SK-N-SH treated with all-trans-retinoic acid at 6 μM for 48 hours (cell line): ENCODE measurements around the gene COL9A3.

Experiments
- ATAC-seq: fragments of 200-7000 bp; cut with Tn5 transposase; 3 replicates; pipeline ENCODE4 v1.9.1; 2020; ENCODE audit warnings: mild to moderate bottlenecking, moderate library complexity
- ARNTL ChIP-seq: fragments of 450-650 bp; formaldehyde crosslinking; IDR thresholded peaks from 2 replicates; pipeline ENCODE4 v1.5.0; 2020; ENCODE audit warnings: low read depth, mild to moderate bottlenecking, moderate library complexity, borderline replicate concordance
- CSDC2 ChIP-seq: fragments of 250-450 bp; sonication (Bioruptor Pico); IDR thresholded peaks from 2 replicates; pipeline ENCODE4 v1.5.0; 2020; ENCODE audit warnings: mild to moderate bottlenecking, moderate library complexity
- ESRRG ChIP-seq: fragments of 250-450 bp; sonication (Bioruptor Pico); IDR thresholded peaks from 2 replicates; pipeline ENCODE4 v1.6.1; 2021; ENCODE audit warnings: mild to moderate bottlenecking
- GLIS3 ChIP-seq: fragments of 250-450 bp; sonication (Bioruptor Pico); IDR thresholded peaks from 2 replicates; pipeline ENCODE4 v1.5.0; 2020; ENCODE audit warnings: mild to moderate bottlenecking, moderate library complexity
- ISL1 ChIP-seq: fragments of 250-450 bp; sonication (Bioruptor Pico); IDR thresholded peaks from 2 replicates; pipeline ENCODE4 v2.1.2; 2022; ENCODE audit warnings: mild to moderate bottlenecking, moderate library complexity
- OSR1 ChIP-seq: fragments of 250-450 bp; sonication (Bioruptor Pico); IDR thresholded peaks from 2 replicates; pipeline ENCODE4 v1.8.0; 2022; ENCODE audit warnings: moderate library complexity, mild to moderate bottlenecking, inconsistent platforms
- PPARA ChIP-seq: fragments of 250-450 bp; sonication (Bioruptor Pico); IDR thresholded peaks from 2 replicates; pipeline ENCODE4 v1.5.0; 2020; ENCODE audit warnings: mild to moderate bottlenecking, borderline replicate concordance
- RARB ChIP-seq: fragments of 250-450 bp; sonication (Bioruptor Pico); IDR thresholded peaks from 2 replicates; pipeline ENCODE4 v1.8.0; 2021; ENCODE audit warnings: mild to moderate bottlenecking, moderate library complexity
- TCF4 ChIP-seq: fragments of 250-450 bp; sonication (Bioruptor Pico); IDR thresholded peaks from 2 replicates; pipeline ENCODE4 v1.8.0; 2021; ENCODE audit warnings: mild to moderate bottlenecking, moderate library complexity, borderline replicate concordance
- TOX ChIP-seq: fragments of 250-450 bp; sonication (Bioruptor Pico); IDR thresholded peaks from 2 replicates; pipeline ENCODE4 v1.8.0; 2021; ENCODE audit warnings: mild to moderate bottlenecking, moderate library complexity, borderline replicate concordance
- ZC3H10 ChIP-seq: fragments of 250-450 bp; sonication (Bioruptor Pico); IDR thresholded peaks from 2 replicates; pipeline ENCODE4 v1.5.1; 2021; ENCODE audit warnings: mild to moderate bottlenecking, moderate library complexity
- ZFP3 ChIP-seq: fragments of 250-450 bp; sonication (Bioruptor Pico); IDR thresholded peaks from 2 replicates; pipeline ENCODE4 v1.5.0; 2020; ENCODE audit warnings: mild to moderate bottlenecking, moderate library complexity
- ZFP30 ChIP-seq: fragments of 450-650 bp; formaldehyde crosslinking; IDR thresholded peaks from 2 replicates; pipeline ENCODE4 v1.5.0; 2022; ENCODE audit warnings: mild to moderate bottlenecking, moderate library complexity
- ZNF565 ChIP-seq: fragments of 450-650 bp; formaldehyde crosslinking; conservative IDR thresholded peaks from 2 replicates; pipeline ENCODE4 v1.5.0; 2020; ENCODE audit warnings: low read depth, mild to moderate bottlenecking, moderate library complexity
- ZNF70 ChIP-seq: fragments of 450-650 bp; formaldehyde crosslinking; IDR thresholded peaks from 2 replicates; pipeline ENCODE4 v1.5.0; 2020; ENCODE audit warnings: mild to moderate bottlenecking, moderate library complexity
- TF ChIP-seq, protein P1 (sequence below): fragments of 250-450 bp; sonication (Bioruptor Pico); IDR thresholded peaks from 2 replicates; pipeline ENCODE4 v1.5.1; 2021; ENCODE audit warnings: mild to moderate bottlenecking, moderate library complexity
- TF ChIP-seq, protein P2 (sequence below): fragments of 250-450 bp; sonication (Bioruptor Pico); IDR thresholded peaks from 2 replicates; pipeline ENCODE4 v1.8.0; 2020; ENCODE audit warnings: mild to moderate bottlenecking, moderate library complexity, borderline replicate concordance
- TF ChIP-seq, protein P3 (sequence below): fragments of 250-450 bp; sonication (Bioruptor Pico); IDR thresholded peaks from 2 replicates; pipeline ENCODE4 v1.5.1; 2020; ENCODE audit warnings: low read depth, mild to moderate bottlenecking, moderate library complexity
- TF ChIP-seq, protein P4 (sequence below): fragments of 250-450 bp; sonication (Bioruptor Pico); IDR thresholded peaks from 2 replicates; pipeline ENCODE4 v1.8.0; 2021; ENCODE audit warnings: low read depth, mild to moderate bottlenecking, moderate library complexity, borderline replicate concordance

The COL9A3 gene

DNA sequence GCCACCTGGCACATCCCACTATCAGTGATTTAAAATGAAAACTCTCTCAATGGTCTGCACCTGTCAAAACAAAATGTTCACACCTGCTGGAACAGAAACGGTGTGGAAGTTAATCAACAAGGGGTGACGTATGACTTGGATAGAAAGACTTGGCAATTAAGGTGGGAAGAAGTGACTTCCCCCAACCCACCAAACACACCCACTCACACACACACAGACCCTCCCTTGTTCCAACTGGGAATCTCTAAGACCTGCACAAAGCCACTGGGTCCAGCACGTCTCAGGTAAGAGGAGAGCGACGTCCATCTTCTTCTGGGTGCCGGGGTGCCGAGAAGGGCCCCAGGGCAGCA lies 69.8 kb downstream of the COL9A3 start (continued):
- TF ChIP-seq, protein P1, sequence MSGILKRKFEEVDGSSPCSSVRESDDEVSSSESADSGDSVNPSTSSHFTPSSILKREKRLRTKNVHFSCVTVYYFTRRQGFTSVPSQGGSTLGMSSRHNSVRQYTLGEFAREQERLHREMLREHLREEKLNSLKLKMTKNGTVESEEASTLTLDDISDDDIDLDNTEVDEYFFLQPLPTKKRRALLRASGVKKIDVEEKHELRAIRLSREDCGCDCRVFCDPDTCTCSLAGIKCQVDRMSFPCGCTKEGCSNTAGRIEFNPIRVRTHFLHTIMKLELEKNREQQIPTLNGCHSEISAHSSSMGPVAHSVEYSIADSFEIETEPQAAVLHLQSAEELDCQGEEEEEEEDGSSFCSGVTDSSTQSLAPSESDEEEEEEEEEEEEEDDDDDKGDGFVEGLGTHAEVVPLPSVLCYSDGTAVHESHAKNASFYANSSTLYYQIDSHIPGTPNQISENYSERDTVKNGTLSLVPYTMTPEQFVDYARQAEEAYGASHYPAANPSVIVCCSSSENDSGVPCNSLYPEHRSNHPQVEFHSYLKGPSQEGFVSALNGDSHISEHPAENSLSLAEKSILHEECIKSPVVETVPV (CRISPR knock-in tag) = no peak
- TF ChIP-seq ZFP30 (no peak), ZNF70 (CRISPR knock-in tag) (no peak), ISL1 (CRISPR knock-in tag) (no peak), TCF4 (no peak)
- TF ChIP-seq, protein P2, sequence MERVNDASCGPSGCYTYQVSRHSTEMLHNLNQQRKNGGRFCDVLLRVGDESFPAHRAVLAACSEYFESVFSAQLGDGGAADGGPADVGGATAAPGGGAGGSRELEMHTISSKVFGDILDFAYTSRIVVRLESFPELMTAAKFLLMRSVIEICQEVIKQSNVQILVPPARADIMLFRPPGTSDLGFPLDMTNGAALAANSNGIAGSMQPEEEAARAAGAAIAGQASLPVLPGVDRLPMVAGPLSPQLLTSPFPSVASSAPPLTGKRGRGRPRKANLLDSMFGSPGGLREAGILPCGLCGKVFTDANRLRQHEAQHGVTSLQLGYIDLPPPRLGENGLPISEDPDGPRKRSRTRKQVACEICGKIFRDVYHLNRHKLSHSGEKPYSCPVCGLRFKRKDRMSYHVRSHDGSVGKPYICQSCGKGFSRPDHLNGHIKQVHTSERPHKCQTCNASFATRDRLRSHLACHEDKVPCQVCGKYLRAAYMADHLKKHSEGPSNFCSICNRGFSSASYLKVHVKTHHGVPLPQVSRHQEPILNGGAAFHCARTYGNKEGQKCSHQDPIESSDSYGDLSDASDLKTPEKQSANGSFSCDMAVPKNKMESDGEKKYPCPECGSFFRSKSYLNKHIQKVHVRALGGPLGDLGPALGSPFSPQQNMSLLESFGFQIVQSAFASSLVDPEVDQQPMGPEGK = no peak

DNA sequence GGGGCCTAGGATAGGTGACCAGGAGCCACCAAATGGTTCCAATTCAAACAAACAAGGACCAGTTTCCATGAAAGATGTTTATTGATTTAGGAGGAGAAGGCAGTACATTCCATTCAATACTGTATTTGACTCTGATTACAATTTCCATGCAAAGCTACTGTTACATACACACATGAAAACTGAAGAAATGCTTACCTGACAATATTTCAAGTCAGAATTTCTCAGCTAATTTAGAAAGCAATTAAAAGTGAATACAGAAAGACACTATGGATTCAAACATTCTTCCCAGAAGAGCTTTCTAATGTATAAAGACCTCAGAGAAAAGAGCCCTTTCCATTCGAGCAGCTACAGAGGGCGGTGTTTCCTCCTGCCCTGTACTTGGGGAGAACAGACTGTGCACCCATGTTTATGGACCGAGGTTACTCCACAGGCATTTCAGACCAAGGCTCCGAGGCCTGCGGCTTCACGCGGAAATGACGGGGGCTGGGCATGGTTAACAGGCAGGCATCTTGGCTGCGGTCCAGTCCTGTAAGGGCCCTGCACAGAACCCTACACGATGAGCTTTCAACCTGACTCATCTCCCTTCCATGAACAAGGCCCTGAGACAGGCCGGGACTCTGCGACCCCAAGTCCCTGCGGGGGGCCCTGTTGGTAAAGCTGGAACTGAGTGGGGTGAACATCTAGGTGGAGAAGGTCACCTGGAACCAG lies 70.5 kb downstream of the COL9A3 start:
- TF ChIP-seq ZFP3 (CRISPR knock-in tag) = 0 out of 2 replicates have a peak, but pooled peaks have one; percentile 45
- TF ChIP-seq, protein P3, sequence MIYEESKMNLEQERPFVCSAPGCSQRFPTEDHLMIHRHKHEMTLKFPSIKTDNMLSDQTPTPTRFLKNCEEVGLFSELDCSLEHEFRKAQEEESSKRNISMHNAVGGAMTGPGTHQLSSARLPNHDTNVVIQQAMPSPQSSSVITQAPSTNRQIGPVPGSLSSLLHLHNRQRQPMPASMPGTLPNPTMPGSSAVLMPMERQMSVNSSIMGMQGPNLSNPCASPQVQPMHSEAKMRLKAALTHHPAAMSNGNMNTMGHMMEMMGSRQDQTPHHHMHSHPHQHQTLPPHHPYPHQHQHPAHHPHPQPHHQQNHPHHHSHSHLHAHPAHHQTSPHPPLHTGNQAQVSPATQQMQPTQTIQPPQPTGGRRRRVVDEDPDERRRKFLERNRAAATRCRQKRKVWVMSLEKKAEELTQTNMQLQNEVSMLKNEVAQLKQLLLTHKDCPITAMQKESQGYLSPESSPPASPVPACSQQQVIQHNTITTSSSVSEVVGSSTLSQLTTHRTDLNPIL (CRISPR knock-in tag) = no peak
- ATAC-seq = peak; percentile 93

DNA sequence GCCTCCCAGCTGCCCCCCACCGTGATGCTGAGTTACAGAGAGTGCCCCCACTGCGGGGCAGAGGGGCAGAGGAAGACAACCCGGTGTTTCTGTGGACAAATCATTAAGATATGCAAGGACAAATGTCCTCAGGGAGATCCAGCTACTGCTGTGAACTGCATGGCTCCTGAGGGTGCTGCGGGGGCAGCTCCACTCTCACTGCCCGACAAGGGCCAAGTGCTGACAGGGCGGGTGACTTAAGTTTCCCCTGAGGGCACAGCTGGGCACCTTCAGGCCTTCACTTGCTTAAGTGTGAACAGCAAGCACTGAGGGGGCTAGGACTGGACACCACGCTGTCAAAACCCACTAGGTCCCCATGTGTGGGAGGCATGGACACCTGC lies 71.0 kb downstream of the COL9A3 start:
- ATAC-seq = peak; percentile 28
- no peak for TF ChIP-seq ESRRG
- TF ChIP-seq, protein P4, sequence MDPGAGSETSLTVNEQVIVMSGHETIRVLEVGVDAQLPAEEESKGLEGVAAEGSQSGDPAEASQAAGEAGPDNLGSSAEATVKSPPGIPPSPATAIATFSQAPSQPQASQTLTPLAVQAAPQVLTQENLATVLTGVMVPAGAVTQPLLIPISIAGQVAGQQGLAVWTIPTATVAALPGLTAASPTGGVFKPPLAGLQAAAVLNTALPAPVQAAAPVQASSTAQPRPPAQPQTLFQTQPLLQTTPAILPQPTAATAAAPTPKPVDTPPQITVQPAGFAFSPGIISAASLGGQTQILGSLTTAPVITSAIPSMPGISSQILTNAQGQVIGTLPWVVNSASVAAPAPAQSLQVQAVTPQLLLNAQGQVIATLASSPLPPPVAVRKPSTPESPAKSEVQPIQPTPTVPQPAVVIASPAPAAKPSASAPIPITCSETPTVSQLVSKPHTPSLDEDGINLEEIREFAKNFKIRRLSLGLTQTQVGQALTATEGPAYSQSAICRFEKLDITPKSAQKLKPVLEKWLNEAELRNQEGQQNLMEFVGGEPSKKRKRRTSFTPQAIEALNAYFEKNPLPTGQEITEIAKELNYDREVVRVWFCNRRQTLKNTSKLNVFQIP (CRISPR knock-in tag) = no peak
- no peak for TF ChIP-seq GLIS3 (CRISPR knock-in tag)
- no peak for TF ChIP-seq ZFP30
- TF ChIP-seq TOX (CRISPR knock-in tag) = no peak
- no peak for TF ChIP-seq OSR1 (CRISPR knock-in tag)

DNA sequence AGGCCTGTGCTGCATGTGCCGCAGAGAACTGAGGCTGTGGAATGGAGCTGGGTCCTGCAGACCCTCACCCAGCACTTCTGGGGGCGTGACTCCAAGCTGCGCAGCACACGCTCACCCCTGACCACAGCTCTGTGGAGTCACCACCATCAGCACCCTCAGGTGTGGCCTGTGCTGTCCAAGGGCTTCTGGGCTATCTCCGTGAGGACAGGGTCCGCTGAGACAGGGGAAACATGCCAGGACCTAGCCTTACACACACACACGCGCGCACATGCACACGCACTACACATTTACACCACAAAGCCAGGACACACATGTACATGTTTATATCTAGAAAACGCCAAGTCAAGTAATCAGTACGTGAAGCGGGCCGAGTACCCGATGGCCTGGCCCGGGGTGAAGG lies 71.6 kb downstream of the COL9A3 start:
- ATAC-seq = no peak
- no peak for TF ChIP-seq TOX (CRISPR knock-in tag)
- TF ChIP-seq ZFP3 (CRISPR knock-in tag) = no peak
- TF ChIP-seq RARB = no peak
- TF ChIP-seq OSR1 (CRISPR knock-in tag) = no peak
- TF ChIP-seq, protein P2 = no peak
- no peak for TF ChIP-seq ZNF565 (CRISPR knock-in tag)
- TF ChIP-seq PPARA (CRISPR knock-in tag) = no peak
- no peak for TF ChIP-seq ZC3H10 (CRISPR knock-in tag)

DNA sequence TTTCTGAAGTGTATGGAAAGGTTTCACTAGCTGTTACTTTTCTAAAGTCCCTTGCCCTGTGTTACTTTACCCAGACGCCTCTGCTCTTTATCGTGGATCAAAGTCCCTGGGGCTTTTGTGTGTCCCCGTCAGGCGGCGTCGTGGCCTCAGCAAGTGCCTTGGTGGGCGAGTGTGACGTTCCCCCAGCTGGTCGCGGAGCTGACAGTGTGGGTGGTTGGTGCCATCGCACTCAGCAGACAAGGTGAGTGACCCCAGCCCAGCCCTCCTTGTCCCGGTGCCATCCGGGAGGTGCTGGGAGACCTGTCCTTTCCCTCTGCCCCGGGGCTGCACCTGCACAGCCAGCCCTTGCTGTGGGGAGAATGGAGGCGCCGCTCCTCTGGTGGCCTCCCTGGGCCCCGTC lies 72.1 kb downstream of the COL9A3 start:
- no peak for ATAC-seq
- TF ChIP-seq, protein P3 (CRISPR knock-in tag) = no peak
- TF ChIP-seq ZNF70 (CRISPR knock-in tag) (no peak), TOX (CRISPR knock-in tag) (no peak), ZNF565 (CRISPR knock-in tag) (no peak), ESRRG (no peak), ZFP3 (CRISPR knock-in tag) (no peak), ZFP30 (no peak), ARNTL (CRISPR knock-in tag) (no peak), CSDC2 (no peak), ISL1 (CRISPR knock-in tag) (no peak), PPARA (CRISPR knock-in tag) (no peak)
- TF ChIP-seq, protein P1 (CRISPR knock-in tag) = no peak
- TF ChIP-seq, protein P4 (CRISPR knock-in tag) = no peak
